HG02870 (cell line): ENCODE results near the gene KLHL29.

Experiments used
- ATAC-seq: cut with Tn5 transposase; IDR thresholded peaks from one replicate; pipeline ENCODE4 v1.9.1; 2021; ENCODE audit warnings: mild to moderate bottlenecking, moderate library complexity; ENCODE audit not compliant: unreplicated experiment

KLHL29 gene

DNA sequence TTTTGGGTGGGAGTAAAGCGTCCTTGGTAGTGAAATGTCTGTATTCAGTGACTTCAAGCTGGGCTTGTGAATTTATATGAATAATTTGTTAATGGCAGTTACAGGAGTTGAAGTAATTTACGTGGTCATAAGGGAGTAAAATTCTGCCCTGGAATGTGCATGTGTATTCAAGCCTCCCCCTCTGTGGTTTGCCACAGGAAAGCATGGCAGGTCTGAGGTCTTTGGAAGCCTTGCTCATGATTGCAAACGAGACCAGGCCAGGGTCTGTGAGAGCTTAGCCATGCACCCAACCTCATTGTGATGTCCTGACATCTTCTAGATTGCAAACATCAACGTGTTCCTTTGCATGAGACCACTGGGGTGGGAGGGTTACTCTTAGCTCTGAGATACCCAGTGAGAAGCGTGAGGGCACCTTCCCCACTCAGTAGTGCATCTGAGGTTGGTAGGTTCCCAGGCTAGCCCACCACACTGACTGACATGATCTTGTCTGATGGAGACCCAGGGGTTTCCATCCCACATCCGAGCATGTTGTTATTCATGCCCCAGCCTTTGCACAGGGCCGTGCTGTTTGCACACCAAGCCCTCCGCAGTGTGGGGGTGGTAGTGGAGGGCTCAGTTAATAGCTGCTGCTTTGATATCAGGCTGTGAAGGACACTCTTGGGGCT, 216.5 kb downstream of the KLHL29 start:
- ATAC-seq: no peak

DNA sequence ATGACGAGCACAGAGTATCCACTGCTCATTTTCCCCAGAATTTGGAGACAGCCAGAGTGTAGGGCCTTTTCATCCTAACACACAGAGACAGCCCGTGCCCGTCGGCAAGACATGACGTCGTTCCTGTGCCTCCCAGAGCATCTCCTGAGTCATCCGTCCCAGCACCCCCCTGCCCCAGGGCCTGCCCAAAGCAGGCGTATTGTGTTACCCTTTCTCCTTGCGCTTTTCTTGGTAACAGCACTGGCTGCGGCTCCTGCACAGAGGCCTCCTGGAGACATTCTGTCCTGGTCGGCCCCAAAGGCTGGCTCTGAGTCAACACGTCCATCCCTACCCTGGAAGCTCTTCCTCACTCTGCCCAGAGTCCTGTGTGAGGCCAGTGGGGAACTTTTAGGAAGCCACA, 217.1 kb downstream of the KLHL29 start:
- no peak for ATAC-seq

DNA sequence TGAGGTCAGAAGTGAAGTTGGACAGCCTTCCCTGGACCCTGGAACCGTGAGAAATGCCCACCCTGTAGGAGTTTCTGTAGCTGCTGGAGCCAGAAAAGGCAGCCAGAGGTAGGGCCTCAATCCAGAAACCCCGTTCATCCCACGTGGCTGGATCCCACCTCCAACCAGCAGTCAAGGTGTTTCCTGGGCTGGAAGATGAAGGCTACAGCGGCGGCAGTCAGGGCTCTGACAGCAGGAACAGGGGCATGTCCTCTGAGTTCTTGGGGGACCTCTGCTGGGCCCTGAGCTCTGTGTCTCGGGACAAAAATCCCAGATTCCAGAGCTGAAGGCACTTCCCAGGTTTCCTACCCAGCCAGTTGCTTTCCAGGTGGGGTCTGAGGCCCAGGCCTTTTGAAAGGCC, 218.2 kb downstream of the KLHL29 start:
- ATAC-seq: no peak

DNA sequence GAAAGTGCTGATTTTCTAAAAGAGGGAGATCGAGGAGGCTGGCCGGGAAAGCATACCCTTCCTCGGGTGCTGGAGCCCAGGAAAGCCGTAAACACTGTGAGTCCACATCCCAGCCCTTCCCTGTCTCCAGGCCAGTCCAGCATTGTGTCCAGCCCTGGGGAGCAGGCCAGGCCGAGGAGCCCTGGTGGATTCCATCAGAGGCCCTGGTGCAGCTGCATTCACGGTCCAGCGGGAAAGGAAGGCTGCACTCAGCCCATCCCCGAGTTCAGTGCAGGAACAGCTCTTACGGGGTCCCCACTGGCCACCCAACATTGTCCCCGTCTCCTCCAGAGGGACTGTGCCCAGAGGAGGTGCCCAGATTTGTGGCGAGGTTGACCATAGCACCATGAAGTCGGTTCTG, 218.6 kb downstream of the KLHL29 start:
- no peak for ATAC-seq

DNA sequence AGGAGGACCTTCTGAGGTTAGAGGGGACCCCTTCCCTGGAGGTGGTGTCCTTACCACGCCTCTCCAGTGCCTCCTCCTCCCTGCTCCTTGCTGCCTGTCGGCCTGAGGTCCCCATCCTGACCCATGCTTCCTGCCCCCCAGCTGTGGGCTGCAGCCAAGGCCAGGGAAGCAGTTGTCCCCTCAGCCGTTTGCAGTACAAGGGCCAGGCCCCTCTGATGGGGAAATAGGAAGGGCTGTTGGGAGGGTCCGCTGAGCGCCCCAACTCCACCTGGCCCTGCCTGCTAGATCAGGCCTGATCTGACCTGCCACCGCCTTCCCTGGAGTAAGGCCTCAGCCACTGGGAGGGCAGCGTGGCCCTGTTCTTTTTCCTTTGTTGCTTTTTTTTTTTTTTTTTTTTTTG, 219.8 kb downstream of the KLHL29 start:
- no peak for ATAC-seq

DNA sequence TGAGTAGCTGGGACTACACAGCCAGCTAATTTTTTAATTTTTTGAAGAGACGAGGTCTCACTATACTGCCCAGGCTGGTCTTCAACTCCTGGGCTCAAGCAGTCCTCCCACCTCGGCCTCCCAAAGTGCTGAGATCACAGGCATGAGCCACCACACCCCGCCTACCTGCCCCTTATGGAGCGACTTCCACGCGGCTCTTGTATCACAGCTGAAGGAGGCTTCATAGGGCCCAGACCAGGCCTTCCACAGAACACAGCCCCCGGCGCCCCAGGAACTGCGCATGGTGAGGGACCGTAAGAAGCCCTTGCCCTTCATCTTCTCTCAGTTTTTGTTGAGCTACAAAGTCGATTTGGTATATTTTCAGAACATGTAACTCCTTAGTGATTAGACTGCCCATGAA, 220.3 kb downstream of the KLHL29 start:
- ATAC-seq: no peak

DNA sequence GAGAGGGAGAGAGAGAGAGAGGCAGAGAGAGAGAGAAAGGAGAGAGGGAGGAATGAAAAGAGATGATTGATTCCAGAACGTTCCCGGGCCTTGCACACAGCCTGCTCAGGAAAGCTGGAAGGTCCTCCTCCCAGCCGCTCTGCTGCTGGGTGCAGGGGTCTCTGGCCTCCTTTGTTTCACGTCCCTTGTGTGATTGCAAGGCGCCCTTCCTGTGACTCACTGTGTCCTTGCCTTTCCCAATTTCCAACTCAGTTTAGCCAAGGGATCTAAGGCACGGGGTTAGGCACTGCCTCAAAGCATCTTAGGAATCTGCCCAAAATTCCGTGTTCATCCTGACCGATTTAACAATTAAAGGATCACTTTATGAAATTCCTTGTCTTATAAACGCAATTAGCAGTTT, 221.2 kb downstream of the KLHL29 start:
- no peak for ATAC-seq

DNA sequence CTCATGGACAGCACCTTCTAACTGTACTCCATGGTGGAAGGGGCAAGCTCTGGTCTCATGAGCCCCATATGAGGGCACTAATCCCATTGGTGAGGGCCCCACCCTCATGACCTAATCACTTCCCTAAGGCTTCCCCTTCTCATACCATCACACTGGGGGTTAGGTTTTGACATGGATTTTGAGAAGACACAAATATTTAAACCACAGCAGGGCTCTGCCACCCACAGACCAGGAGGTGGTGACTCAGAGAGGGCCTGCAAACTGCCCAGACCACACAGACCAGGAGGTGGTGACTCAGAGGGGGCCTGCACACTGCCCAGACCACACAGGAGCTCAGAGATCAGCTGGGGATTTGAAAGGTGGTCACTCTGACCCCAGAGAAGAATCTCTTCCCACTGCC, 222.0 kb downstream of the KLHL29 start:
- no peak for ATAC-seq

DNA sequence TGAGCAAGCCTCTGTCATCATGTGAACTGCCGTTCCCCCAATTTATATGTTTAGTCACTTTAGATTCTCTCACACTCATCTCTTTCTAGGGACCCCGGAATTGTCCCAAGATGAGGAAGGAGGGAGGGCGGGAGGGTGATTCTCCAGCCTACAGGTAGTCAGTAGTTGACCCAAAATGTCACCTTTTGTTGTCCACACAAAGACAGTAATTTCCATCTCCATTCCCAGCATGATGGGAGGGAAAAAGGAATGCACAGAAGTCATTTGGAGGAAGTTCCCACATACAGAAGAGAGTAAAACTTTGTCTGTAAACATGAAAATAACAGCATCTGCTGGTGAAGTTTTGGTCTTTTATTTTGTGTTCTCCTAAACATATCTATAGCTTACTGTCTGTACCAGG, 222.9 kb downstream of the KLHL29 start:
- ATAC-seq: no peak

DNA sequence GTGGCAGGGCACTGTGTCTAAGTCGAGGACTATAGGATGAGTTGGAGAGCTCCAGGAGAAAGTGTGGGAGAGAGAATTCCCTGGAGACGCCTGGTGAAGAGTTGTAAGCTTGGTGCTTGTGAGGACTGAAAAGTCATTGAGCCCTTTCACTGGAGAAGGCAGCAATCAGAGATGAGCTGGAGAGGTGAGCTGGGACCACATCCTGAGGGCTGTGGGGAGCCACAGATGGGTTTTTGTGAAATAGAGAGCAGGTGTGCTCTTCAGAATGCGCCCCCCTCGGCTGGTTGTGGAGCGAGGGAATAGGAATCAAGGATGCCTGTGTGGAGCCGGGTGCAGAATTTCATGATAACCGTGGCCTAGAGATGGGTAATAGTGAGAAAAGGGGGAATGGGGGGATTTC, 224.3 kb downstream of the KLHL29 start:
- no peak for ATAC-seq

DNA sequence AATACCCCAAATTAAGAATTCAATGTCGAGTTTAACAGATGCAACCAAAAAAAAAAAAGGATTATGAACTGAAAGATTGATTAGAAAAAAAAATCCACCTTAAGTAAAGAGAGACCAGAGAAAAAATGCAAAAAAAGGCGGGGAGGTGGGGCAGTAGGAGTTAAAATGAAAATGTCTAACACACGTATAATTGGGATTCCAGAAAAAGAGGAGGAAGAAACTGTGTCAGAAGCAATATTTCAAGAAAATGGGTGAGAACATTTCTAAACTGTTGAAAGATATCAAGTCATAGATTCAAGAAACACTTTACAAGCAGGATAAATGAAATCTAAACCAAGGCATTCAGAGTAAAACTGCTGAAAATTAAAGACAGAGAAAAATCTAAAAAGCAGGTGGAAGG, 226.9 kb downstream of the KLHL29 start:
- ATAC-seq: no peak

DNA sequence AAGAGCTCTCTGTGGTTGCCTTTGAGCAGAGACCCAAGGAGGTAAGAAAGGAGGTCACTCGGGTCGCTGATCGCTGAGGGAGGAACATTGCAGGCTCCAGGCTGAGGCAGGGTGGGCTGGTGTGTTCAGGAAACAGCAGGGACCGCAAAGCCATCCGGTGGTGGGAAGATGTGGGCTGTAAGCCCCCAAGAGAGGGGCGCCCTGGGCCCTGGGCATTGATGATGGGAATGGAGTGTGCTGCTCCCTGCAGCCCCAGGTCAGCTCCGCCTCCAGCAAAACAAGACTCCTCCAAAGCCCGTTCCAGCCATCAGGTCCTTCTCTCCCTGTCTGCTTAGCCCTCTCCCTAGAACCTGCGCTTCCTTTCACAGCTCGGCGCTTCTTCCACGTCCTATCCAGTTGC, 229.7 kb downstream of the KLHL29 start:
- no peak for ATAC-seq

DNA sequence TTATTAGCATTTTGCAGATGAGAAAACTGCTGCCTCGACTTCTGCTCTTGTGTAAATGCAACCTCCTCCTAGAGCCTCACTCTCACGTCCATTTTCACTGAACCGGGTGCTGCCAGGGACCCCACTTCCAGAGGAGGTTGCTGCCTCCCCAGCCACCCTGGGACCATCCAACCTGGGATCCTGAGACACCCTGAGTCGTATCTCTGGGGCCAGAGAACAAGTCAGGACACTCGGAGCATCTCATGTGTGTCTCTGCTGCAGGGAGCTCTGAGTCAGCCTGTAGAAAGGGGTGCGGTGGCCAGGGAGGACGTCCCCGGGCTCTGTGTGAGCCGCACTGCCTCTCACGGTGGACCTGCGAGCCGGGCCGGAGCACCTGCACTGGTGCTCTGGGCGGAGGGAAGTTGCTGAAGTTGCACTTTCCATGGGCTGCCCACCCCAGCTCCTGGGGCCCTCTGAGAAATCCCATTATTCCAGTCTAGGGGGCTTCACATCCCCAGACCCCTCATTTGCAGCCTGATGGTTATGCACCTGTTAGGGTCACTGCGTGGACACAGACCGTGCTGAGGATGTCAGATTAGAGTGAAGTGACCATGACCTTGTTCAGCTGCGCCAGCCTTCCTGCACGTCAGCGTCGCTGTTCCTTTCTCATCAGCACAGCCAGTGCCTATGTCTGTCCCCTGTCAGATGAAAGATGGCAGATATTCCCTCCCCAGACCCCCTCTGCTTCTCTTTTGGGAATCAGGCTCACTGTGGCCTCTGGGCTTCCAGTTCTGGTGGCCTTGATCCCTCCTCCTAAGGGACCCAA, 230.4 kb downstream of the KLHL29 start:
- no peak for ATAC-seq

DNA sequence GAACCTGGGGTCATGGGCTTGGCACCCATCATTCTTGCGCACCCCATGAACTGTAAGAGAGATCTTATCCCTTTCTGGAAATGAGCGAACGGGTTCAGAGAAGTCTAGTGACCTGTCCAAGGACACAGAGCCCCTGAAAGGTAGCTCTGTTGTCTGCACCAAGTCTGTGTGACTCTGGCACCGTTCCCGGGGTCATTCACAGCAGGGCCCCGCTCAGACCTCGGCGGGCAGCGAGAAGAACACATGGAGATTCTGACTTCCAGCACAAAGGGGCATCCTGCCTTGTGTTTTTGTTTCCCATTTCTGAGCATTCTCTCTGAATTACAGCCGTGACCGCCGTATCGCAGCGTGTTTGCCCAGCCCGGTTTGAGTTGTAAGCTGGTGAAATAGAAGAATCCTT, 231.7 kb downstream of the KLHL29 start:
- no peak for ATAC-seq

DNA sequence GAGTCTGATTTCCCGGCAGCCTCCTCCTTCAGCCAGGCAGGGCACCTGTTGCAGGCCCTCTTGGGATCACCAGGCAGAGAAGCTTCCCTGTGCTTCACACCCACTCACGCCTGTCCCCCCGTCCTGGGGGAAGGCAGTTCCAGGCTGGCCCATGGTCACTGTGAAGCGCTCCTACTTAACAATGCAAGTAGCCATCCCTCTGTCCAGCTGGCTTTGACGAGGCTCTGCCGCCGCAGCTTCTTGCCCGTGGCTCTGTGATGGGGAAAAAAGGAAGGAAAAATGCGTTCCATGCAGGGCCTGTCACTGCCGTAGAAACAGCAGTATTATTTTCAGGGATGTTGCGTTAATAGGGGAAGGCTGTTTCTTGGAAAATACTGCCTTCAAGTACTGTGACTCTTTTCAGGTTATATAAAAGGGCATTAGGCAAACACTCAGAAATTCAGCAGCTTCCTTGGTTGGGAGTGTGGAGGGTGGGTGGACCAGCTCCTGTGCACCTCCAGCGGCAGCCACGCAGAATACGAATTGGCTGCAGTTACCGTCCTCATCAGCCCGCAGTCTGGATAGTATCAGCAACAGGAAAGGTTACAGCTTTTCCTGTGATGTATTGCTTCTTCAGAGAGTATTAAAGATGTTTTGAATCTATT, 232.3 kb downstream of the KLHL29 start:
- no peak for ATAC-seq

DNA sequence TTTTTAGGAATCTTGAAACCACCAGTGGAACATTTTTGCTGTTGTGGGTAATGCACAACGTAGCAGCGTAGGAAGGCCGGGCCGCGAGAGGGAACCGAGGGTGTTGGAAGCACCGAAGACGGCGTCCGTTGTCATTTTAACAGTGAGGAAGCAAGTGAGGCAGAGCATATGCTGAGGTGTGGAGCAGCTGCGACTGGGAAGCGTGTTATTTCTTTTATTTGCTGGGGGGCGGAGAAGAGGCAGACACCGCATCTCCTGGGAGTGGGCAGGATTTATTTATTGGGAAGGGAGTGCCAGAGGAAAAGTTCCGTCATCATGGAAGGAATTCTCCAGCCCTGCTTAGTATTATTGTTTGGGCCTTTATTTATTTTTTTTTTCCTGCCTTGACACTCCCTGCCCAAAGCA, 232.8 kb downstream of the KLHL29 start:
- ATAC-seq: no peak

DNA sequence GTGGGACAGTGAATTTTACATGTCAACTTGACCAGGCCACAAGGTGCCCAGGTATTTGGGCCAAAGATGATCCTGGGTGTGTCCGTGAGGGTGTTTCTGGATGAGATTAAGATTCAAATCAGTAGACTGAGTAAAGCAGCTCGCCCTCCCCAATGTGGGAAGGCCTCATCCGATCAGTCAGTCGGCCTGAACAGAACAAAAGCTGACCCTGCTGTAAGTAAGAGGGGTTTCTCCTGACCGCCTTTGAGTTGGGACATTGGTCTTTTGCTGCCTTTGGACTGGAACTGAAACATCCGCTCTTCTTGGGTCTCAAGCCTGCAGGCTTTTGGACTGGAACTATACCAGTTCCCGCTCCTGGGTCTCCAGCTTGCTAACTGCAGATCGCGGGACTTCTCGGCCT, 233.3 kb downstream of the KLHL29 start:
- no peak for ATAC-seq

DNA sequence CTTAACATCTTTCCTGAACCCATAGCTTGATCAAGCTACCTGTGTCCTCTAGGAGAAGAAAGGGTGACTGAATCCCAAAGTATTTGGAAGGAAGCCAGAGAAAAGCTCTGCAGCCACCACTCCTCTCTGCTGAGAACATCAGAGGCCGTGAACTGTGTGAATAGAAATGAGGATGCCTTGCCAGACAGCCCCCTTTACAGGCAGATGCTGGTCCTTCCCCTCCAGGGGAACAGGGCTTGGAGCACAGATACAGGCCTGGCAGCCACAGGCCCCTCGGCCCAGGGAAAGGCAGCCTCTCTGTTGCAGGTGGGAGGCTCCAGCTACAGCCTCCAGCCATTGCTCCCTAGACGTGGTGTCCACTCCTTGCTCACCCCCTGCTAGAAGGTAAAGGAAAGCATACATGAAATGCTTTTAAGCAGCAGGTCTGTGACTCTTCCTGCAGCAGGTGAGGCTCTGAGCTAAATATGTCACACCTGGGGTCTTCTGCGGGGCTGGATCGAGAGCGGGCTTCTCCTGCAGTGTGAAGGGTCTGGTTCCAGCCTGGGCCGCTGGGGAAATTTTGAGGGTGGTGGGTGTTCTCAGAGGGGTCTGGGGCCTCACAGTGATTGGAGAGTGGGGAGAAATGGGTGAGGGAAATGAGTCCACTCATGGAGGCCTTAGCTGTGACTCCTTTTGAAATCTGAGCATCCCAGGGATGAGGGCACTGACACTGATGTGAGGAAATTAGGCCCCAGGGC, 234.0 kb downstream of the KLHL29 start:
- ATAC-seq: no peak

DNA sequence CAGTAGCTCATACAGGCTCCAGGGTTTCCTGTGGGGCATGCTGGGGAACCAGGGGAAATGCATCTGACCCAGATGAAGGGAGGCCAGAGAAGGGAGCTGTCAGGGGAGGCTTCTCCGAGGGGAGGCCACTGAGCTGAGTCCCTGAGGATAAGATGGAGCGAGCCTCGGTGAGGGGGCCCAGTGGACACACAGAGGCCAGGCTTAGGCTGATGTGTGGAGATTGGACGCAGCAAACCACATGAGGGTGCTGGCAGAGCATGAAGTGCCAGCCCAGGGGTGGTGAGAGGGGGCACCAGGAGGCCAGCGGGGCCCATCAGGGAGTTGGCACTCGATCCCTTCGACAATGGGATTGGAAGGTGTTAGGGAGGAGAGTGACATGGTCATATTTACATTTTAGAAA, 235.0 kb downstream of the KLHL29 start:
- ATAC-seq: no peak

DNA sequence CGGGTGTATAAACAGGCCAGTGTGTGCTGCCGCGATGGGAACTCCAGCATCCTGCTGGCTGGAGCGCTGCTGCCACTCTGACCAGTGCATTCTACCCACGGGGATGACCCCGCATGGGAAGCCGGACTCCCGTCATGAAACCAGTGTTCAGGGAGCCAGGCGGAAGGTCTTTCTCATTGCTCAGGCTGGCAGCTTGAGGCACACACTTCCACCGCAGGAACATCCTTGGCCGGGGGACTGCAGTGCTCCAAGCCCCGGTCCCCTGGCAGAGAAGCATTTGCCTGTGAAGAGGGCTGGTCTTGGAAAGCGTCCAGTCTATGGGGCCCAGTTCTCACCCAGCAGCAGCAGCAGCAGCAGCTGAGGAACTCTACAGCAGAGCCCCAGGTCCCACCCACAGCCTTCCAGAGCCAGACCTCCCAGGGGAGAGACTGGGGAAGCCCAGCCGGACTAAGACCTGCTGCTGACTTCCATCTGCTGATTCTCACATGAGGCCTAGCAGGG, 235.9 kb downstream of the KLHL29 start:
- ATAC-seq: no peak

DNA sequence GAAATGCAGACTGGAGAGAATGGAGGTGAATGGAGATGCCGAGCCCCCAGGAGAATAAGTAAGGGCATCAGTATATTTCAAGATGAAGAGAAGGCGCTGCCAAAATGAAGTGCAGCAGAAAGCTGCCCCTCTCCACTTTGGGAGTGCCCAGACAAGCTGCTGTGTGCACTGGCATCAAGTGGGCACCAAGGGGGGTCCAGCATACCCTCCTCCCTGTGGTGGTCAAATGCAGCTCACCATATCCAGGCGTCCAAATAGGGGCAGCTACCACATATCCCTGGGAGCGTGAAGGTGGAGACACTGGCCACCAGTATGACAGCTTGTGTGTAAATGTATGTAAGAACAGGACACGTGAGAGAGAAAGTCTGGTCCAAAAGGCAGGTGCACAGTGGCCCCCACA, 236.6 kb downstream of the KLHL29 start:
- no peak for ATAC-seq
